Measurements from ENCODE around the gene DSG1. TPM values are rescaled to one million over a fixed set of nuclear protein-coding genes. Genes with fewer than 3 reads are reported as not detected.

The DSG1 gene
- not detected in 2 replicates for total RNA-seq

GRCh38 chr18:31317860-31318259, at the start of gene DSG1:
DSG1 (plus strand) TSS chr18:31318160; CDS start chr18:31318301, 141 bp downstream.

DNA sequence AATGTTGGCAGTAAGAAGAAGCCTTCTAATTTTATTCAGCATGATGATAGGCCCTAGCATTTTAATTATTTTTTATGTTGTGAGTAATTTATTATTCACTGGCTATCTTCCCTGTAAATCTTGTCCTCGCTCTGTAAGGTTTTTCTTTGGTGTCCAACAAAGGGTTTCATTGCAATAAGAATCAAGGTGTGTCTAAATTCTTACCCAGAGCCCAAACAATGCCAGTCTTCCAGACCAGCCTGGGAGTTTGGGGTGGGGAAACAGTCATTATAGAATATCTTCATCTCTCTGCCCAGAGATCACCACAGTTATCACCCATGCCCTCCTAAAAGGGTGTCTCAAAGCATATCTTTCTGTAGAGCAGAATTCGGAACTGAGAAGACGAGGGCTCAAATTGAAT, 58.5 kb downstream of the DSG1 start, which contains the start of gene DSG4:
DSG4 (plus strand) TSS at position 301 of the 400 bp plus-strand sequence. CDS start 135 bp downstream, outside the sequence.

Small RNA genes lying within 50 kb of the gene (small RNA-seq; reads per million reads assigned to genes)
- gene RF00019 (ENCODE audit: low replicate concordance): not detected
- gene RNU6-167P (ENCODE audit: low replicate concordance): not detected

Other genes with a start within 250 kb of the DSG1 start
- gene DSC2, start 215.7 kb upstream of the DSG1 start, total RNA-seq: under 0.01 TPM in 1 of 2 replicates, not detected in the other
- under 0.01 TPM in 1 of 2 replicates, not detected in the other for gene DSC1, start 155.3 kb upstream of the DSG1 start, total RNA-seq
- not detected in 2 replicates for gene DSG4, start 58.6 kb downstream of the DSG1 start, total RNA-seq
- gene DSG3, start 129.6 kb downstream of the DSG1 start, total RNA-seq: under 0.01 TPM in 2 replicates
- 12.5 and 32.4 TPM in 2 replicates for gene DSG2, start 180.0 kb downstream of the DSG1 start, total RNA-seq